Spleen (tissue), 7 donors: ENCODE measurements around the gene EPAS1.

Experiments
- CTCF ChIP-seq, 11 experiments: fragments of 200-600 bp in 7 of 11; fragments of 450-650 bp in 4 of 11; sonication (generic) in 4 of 11; IDR thresholded peaks in 8 of 11; conservative IDR thresholded peaks in 3 of 11; 1 replicate in 7 of 11; 2 replicates in 4 of 11; pipeline versions ENCODE4 v1.4.0 to v1.8.0; 2016 to 2021; ENCODE audit warnings: antibody characterized with exemption in 11 of 11, inconsistent platforms in 4 of 11, mild to moderate bottlenecking in 1 of 11
- POLR2A ChIP-seq, 3 donors: fragments of 450-650 bp; IDR thresholded peaks; one replicate each; pipeline ENCODE4 v1.5.1; 2017; ENCODE audit warnings: antibody characterized with exemption in 3 of 3, mild to moderate bottlenecking in 1 of 3
- donor health status: DM: no; HTN: no; CAD: no; lungs with moderate emphysema.
- donor health status: DM: no; HTN: no; CAD: no.
- donor health status: DM: no; HTN: no; CAD: no.

GRCh38 chr2:46305767-46306166, 8.6 kb downstream of the EPAS1 start:
- TF ChIP-seq POLR2A (IDR thresholded peaks at IDR 0.05) (no peak), CTCF (IDR thresholded peaks at IDR 0.05 in 8 of 11, conservative IDR thresholded peaks at IDR 0.05 in 3 of 11) (no peak)
